Stomach (tissue), 4 donors: ENCODE measurements around the gene ETNK1.

Source experiments
- CTCF ChIP-seq, 7 experiments: fragments of 450-650 bp in 4 of 7; fragments of 200-600 bp in 3 of 7; sonication (generic) in 3 of 7; IDR thresholded peaks; one replicate each; pipeline ENCODE4 v1.5.1; 2016 to 2019; ENCODE audit warnings: antibody characterized with exemption in 7 of 7, control low read depth in 2 of 7, mild to moderate bottlenecking in 1 of 7
- EP300 ChIP-seq: sonication (generic); formaldehyde crosslinking; IDR thresholded peaks from one replicate; pipeline ENCODE4 v1.6.1; 2017; ENCODE audit warnings: antibody characterized with exemption
- POLR2A ChIP-seq, 4 donors: fragments of 450-650 bp; IDR thresholded peaks; one replicate each; pipeline ENCODE4 v1.6.1; 2016; ENCODE audit warnings: antibody characterized with exemption in 4 of 4, control low read depth in 2 of 4, mild to moderate bottlenecking in 1 of 4, moderate library complexity in 1 of 4

- TF ChIP-seq POLR2A (IDR thresholded peaks at IDR 0.05): no peak
- no peak for TF ChIP-seq CTCF (IDR thresholded peaks at IDR 0.05)
- no peak for TF ChIP-seq EP300
Measured at GRCh38 chr12:22653791-22654190, 28.8 kb downstream of the ETNK1 start.
